Heart right ventricle (tissue), 16 donors: ENCODE data around the gene GNG13. TPM values are rescaled to one million over a fixed set of nuclear protein-coding genes. Genes with fewer than 3 reads are reported as not detected.

Experiments used
- ATAC-seq, 8 donors: fragments of 200-7000 bp; cut with Tn5 transposase; one replicate each; pipeline ENCODE4 v1.9.1; 2020; ENCODE audit warnings: mild to moderate bottlenecking in 8 of 8, moderate library complexity in 8 of 8, moderate number of reproducible peaks in 1 of 8
- DNase-seq, 2 donors: peaks; one replicate each; pipeline ENCODE4 v3.0.0-alpha.2; 2020
- H3K27ac ChIP-seq, 10 donors: fragments of 200-600 bp; sonication (generic) in 2 of 10; one replicate each; pipeline versions ENCODE4 v1.5.0 to v1.8.0; 2020 to 2022; ENCODE audit warnings: mild to moderate bottlenecking in 3 of 10
- H3K27me3 ChIP-seq, 7 donors: fragments of 200-600 bp; one replicate each; pipeline ENCODE4 v1.8.0; 2021 to 2022; ENCODE audit warnings: mild to moderate bottlenecking in 2 of 7
- H3K36me3 ChIP-seq, 9 donors: fragments of 200-600 bp; sonication (generic) in 1 of 9; one replicate each; pipeline versions ENCODE4 v1.5.0 to v1.8.0; 2020 to 2022; ENCODE audit warnings: mild to moderate bottlenecking in 2 of 9
- H3K4me1 ChIP-seq, 9 donors: fragments of 200-600 bp; sonication (generic) in 1 of 9; one replicate each; pipeline versions ENCODE4 v1.5.0 to v1.8.0; 2020 to 2022; ENCODE audit warnings: mild to moderate bottlenecking in 4 of 9
- H3K4me3 ChIP-seq, 10 donors: fragments of 200-600 bp; sonication (generic) in 2 of 10; one replicate each; pipeline versions ENCODE4 v1.5.0 to v1.8.0; 2020 to 2022; ENCODE audit warnings: mild to moderate bottlenecking in 7 of 10, moderate library complexity in 2 of 10
- H3K9me3 ChIP-seq, 11 donors: fragments of 200-600 bp in 10 of 11; sonication (generic) in 2 of 11; one replicate each; pipeline versions ENCODE4 v1.5.0 to v1.8.0; 2013 to 2022; ENCODE audit warnings: mild to moderate bottlenecking in 2 of 11, control low read depth in 1 of 11, moderate library complexity in 1 of 11
- WGBS, 2 donors: extraction: QIAGEN DNeasy Blood & Tissue Kit; methylation state at CpG; one replicate each; pipeline ENCODE4 v1.1.7; 2013; ENCODE audit warnings: inconsistent platforms in 1 of 2; 5-methylcytosine and 5-hydroxymethylcytosine counted together
- intact Hi-C, 10 donors: fragments of 100-400 bp; cut with DNase I; formaldehyde crosslinking; loops; one replicate each; pipeline versions ENCODE4 v1.11.1 to v1.14.2; 2022
- polyA plus RNA-seq, 2 donors: library from polyadenylated mRNA; stranded (reverse); fragments of 200-250 nt; gene quantifications; one replicate each; pipeline ENCODE4 v1.2.3, GENCODE V29; 2013
- total RNA-seq, 10 donors: library from RNA; stranded (reverse); fragmentation: NEBNext Ultra II Directional in 3 of 10; extraction: Animal tissue kit (Norgen Biotek cat#: 25700) in 3 of 10; gene quantifications; one replicate each; pipeline versions ENCODE4 v1.2.1 to v1.2.4, GENCODE V29; 2021 to 2023
- TF ChIP-seq, protein P1 (sequence below), 9 donors: fragments of 200-600 bp; sonication (generic) in 2 of 9; IDR thresholded peaks; one replicate each; pipeline versions ENCODE4 v1.5.0 to v1.8.0; 2021 to 2022; ENCODE audit warnings: antibody characterized with exemption in 9 of 9, mild to moderate bottlenecking in 5 of 9, moderate library complexity in 1 of 9
- donor health status: Arrhythmogenic right ventricular cardiomyopathy.
- donor health status: ischemic (EF 13 %, LVEDD 7.1; RV severe dilation, severe dysfunction).
- donor health status: healthy with polysubstance abuse.
- donor health status: DM: no; HTN: yes; CAD: no.
- donor health status: DM: no; HTN: no; CAD: no.
- donor health status: ischemic (EF 25% LVEDD 6.9; RV normal size, moderate dysfunction).
- donor health status: ischemic (EF 25% LVEDD 5.7; RV mildly dilated, moderate dysfunction).
- donor health status: healthy.
- donor health status: DM: yes; HTN: yes; CAD: no.
- donor health status: Ischemic cardiomyopathy.
- donor health status: ischemic (EF 35%, LVEDD 5.7; RV mildly dilated, moderate dysfunction).
- donor health status: nonischemic (EF 11% LVEDD 7.7; RV severe dilation, severe dysfunction).
- donor health status: DM: yes; HTN: yes; CAD: no.
- donor health status: PGD.
- donor health status: ischemic (EF 29% LVEDD 5.4; RV normal size, mild dysfunction).
- donor health status: nonischemic (EF 23%, LVEDD 6.1; RV moderate dilation, normal function).

The GNG13 gene
- total and polyA plus RNA-seq, 12 donors: not detected

DNA sequence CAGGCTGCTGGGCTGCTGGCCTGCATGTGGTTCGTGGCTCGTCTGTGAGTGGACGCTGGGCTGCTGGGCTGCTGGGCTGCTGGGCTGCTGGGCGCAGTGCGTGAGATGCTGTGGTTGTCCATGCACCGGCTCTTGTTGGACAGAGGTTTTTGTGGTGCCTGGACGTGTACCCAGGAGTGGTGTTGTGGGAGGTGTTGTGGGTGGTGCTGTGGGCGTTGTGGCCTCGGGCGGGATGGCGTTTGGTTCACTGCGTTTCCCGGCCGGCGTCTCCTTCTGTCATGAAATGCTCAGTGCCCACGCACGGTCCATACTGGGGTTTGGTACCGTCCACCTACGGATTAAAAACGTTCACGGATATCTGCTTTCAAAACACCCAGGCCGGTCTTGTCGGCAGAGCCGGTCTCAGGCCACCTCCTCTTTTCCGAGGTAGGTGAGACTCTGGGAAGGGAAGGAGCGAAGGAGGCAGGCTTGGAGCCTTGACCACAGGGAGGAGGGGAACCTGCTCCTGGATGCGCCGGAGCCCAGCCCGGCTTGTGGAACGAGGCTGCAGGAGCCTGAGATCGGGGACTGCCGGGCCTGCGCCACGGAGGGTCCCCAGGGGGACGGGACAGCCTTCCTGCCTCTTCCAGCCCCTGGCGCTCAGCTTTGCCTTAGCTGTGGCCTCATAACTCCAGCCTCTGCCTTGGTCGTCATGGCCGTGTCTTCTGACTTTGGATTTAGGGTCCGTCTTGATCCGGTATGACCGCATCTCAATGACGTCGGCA lies 29.8 kb upstream of the GNG13 start:
- ATAC-seq: no peak
- no peak for DNase-seq
- WGBS, 2 donors: 86 to 89% methylated on average over 43 of the region's 43 CpGs
- no peak overlapping the region for H3K27ac ChIP-seq
- H3K9me3 ChIP-seq: peaks cover 0 to 20% (median 0%) of the 10 kb centered on the region in 11 donors
- H3K4me1 ChIP-seq: no peaks in the 10 kb centered on the region
- TF ChIP-seq, protein P1, sequence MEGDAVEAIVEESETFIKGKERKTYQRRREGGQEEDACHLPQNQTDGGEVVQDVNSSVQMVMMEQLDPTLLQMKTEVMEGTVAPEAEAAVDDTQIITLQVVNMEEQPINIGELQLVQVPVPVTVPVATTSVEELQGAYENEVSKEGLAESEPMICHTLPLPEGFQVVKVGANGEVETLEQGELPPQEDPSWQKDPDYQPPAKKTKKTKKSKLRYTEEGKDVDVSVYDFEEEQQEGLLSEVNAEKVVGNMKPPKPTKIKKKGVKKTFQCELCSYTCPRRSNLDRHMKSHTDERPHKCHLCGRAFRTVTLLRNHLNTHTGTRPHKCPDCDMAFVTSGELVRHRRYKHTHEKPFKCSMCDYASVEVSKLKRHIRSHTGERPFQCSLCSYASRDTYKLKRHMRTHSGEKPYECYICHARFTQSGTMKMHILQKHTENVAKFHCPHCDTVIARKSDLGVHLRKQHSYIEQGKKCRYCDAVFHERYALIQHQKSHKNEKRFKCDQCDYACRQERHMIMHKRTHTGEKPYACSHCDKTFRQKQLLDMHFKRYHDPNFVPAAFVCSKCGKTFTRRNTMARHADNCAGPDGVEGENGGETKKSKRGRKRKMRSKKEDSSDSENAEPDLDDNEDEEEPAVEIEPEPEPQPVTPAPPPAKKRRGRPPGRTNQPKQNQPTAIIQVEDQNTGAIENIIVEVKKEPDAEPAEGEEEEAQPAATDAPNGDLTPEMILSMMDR (IDR thresholded peaks at IDR 0.05): no peak
- H3K27me3 ChIP-seq: peaks cover 0 to 16% (median 3%) of the 10 kb centered on the region in 7 donors
- H3K36me3 ChIP-seq: no peaks in the 10 kb centered on the region
- H3K4me3 ChIP-seq: no peak overlapping the region
- intact Hi-C loops: no loop called here

DNA sequence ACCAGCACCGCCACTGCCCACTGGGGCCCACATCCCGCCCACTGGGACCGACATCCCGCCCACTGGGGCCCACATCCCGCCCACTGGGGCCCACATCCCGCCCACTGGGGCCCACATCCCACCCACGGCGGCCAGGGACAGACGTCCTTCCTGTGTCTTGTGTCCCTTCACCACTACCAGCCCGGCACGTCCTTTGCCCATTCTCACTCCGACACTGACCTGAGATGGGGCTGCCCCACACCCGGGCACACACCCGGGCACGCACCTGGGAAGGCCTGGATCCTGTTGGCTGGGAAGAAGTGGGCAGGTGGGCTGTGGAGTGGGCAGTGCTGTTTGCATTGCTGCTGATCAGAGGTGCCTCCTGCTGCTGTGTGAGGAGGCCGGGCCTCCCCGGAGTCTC lies 28.4 kb upstream of the GNG13 start:
- H3K27ac ChIP-seq: no peak overlapping the region
- no peak overlapping the region for H3K4me3 ChIP-seq
- H3K4me1 ChIP-seq: no peaks in the 10 kb centered on the region
- ATAC-seq: no peak
- WGBS, 2 donors: 76 to 87% methylated on average over 17 of the region's 17 CpGs
- peaks cover 4 to 30% (median 9%) of the 10 kb centered on the region in 7 donors for H3K27me3 ChIP-seq
- H3K36me3 ChIP-seq: no peaks in the 10 kb centered on the region
- DNase-seq: no peak
- peaks cover 0 to 7% (median 0%) of the 10 kb centered on the region in 11 donors for H3K9me3 ChIP-seq
- intact Hi-C loops: no loop called here
- TF ChIP-seq, protein P1 (IDR thresholded peaks at IDR 0.05): no peak

DNA sequence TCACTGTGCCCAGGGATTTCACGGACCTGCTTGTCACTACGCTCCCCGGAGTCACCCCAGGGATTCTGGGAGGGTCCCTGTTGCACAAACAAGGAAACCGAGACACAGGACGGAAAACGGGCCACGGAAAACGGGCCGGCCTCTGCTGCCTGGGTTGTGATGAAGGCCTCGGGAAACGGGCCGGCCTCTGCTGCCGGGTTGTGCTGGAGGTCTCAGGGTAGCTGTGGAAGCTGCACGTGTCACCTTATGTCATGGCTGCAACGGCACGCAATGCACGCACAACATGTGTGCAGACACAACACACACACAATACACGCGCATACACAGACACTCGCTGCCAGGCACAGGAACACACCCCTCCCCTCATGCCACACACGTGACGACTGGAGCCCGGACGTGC lies 27.0 kb upstream of the GNG13 start:
- Histone ChIP-seq H3K36me3 (no peaks in the 10 kb centered on the region), H3K27ac (no peak overlapping the region), H3K9me3 (no peaks in the 10 kb centered on the region), H3K4me3 (no peak overlapping the region), H3K4me1 (no peaks in the 10 kb centered on the region), H3K27me3 (peaks cover 4 to 41% (median 16%) of the 10 kb centered on the region in 7 donors)
- intact Hi-C loops: no loop called here
- WGBS, 2 donors: 84 to 90% methylated on average over 24 of the region's 24 CpGs
- TF ChIP-seq, protein P1 (IDR thresholded peaks at IDR 0.05): no peak
- ATAC-seq (no peak), DNase-seq (no peak)

DNA sequence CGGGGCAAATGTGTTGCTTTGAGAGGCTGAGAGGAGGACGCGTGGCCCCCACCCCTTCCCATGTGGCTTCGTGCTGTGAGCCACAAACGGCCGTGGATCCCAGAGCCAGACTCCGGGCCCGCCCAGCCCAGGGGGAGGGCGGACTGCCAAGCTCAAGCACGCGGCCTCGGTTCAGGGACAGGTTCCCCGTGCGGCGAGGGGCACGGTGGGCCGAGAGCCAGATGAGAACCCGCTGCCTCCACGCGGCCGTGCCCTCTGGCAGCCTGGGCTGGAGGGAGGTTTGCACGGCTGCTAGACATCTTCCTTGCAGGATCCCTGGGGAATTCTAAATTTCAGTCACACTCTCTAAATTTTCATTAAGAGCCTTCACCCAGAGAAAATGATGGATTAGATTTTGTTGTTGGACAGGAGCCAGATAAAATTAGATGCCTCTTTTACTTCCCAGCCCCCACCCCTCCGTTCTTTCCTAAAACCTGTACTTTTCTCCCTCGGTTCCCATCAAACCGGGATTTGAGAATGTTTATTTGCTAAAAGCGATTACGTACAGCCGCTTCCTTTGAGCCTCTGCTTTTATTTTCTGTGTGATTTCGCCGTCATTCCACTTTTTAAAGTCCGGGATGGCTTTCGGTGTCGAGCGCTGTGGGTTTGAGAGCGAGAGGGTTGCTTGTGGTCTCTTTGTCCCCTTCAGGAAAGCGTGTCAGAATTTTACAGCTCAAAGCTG lies 25.0 kb upstream of the GNG13 start:
- intact Hi-C loops: no loop called here
- Histone ChIP-seq H3K9me3 (no peaks in the 10 kb centered on the region), H3K36me3 (no peaks in the 10 kb centered on the region), H3K27me3 (peaks cover 4 to 61% (median 31%) of the 10 kb centered on the region in 7 donors), H3K27ac (no peak overlapping the region), H3K4me1 (no peaks in the 10 kb centered on the region), H3K4me3 (no peak overlapping the region)
- TF ChIP-seq, protein P1 (IDR thresholded peaks at IDR 0.05): no peak
- DNase-seq (no peak), ATAC-seq (no peak)
- 62% methylated on average over 36 of the region's 36 CpGs for WGBS, 2 donors
